Measurements from ENCODE around the gene THAP4. TPM values are rescaled to one million over a fixed set of nuclear protein-coding genes. Genes with fewer than 3 reads are reported as not detected.

Gene THAP4, protein sequence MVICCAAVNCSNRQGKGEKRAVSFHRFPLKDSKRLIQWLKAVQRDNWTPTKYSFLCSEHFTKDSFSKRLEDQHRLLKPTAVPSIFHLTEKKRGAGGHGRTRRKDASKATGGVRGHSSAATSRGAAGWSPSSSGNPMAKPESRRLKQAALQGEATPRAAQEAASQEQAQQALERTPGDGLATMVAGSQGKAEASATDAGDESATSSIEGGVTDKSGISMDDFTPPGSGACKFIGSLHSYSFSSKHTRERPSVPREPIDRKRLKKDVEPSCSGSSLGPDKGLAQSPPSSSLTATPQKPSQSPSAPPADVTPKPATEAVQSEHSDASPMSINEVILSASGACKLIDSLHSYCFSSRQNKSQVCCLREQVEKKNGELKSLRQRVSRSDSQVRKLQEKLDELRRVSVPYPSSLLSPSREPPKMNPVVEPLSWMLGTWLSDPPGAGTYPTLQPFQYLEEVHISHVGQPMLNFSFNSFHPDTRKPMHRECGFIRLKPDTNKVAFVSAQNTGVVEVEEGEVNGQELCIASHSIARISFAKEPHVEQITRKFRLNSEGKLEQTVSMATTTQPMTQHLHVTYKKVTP
- total RNA-seq (2014; rRNA removed; shearing (Covaris generic)), result 80.4 and 81.6 TPM in 2 replicates
- polyA plus RNA-seq (2016; fragmentation: Nextera tagmentation; extraction: Ambion mirVana), result 62.9 and 74.0 TPM in 2 replicates
- long read RNA-seq, transcript THAP4-204 (6 exons, 2,367 nt), result major isoform, 25 of 37 reads
- long read RNA-seq, partial matches to known transcripts, result 8 of 37 reads
- long read RNA-seq, other reads (novel, unspliced or antisense), result 2 of 37 reads

DNA sequence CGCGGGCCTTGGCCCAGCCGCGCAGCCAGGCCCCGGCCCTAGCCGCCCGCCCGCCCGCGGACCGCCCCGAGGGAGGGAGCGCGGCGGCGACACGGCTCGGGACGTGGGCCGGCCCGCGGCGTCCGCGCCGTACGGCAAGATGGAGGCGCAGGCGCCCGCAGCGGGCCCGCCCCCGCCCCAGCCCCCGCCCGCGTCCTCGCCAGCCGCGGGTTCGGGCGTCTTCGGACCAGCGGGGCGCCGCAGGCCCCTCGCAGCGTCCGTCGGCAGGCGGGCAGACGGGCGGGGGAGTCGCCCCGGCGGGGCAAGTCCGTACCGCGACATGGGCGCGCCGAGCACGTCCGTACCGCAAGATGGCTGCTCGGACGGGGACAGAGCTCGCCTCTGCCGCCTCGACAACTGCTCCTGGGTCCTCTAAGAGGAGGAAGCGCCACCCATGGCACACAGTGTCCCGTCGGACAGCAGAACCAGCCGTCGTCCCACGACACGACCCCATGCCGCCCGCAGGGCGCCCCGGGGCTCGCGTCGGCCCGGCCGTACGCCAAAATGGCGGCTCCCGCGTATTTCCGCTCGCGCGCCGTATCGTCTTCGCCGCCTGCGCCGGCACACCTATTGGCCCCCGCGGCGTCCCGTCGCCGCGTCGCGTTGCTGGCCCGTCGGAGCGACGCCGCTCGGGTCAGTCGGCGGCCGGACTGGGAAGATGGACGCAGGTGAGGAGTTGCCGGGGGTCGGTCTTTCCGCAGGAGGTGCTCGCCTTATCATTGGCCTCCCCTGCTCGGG lies at the start of gene THAP4, which contains the start of gene ATG4B:
THAP4 (minus strand) TSS at position 141 of the 777 bp plus-strand sequence. CDS start 141 bp downstream, outside the sequence.
ATG4B (plus strand) TSS at position 676 of the 777 bp plus-strand sequence; CDS start at position 698, 22 bp downstream.
- Histone ChIP-seq H2AFZ (peak within 1 kb of the TSS; percentile 92), H3K4me1 (ENCODE audit: insufficient read depth) (peaks cover 21% of the 10 kb centered on the region), H3K4me2 (peak within 1 kb of the TSS; percentile 99), H3F3A (replicated peaks; ENCODE audit: low read depth) (peaks cover 21% of the 10 kb centered on the region), H3K4me3 (peak within 1 kb of the TSS; percentile 98), H4K20me1 (replicated peaks; ENCODE audit: insufficient read depth) (peaks cover 44% of the 10 kb centered on the region), H3K79me2 (replicated peaks; ENCODE audit: insufficient read depth) (peaks cover 80% of the 10 kb centered on the region), H3K36me3 (ENCODE audit: insufficient read depth) (peaks cover 20% of the 10 kb centered on the region), H3K9me2 (ENCODE audit: insufficient read depth) (no peaks in the 10 kb centered on the region), H3K27me3 (ENCODE audit: insufficient read depth) (no peaks in the 10 kb centered on the region), H3K27ac (ENCODE audit: low read depth) (peak within 1 kb of the TSS; percentile 94)
- Mint-ChIP-seq H3K27me3 (ENCODE audit: insufficient read depth, low read depth, poor library complexity) (peaks cover 18% of the 10 kb centered on the region), H3K4me1 (peaks cover 35% of the 10 kb centered on the region), H3K9me3 (peaks cover 22% of the 10 kb centered on the region), H3K27ac (peak within 1 kb of the TSS; percentile 80; the same call in 1 of the 2 replicates), H3K36me3 (ENCODE audit: low read depth) (peaks cover 56% of the 10 kb centered on the region), H3K4me3 (peak within 1 kb of the TSS; percentile 97)
- peak; percentile 73 for ATAC-seq
- DNase-seq (ENCODE audit: low spot score), result peak; percentile 91
- TF ChIP-seq, protein P1, sequence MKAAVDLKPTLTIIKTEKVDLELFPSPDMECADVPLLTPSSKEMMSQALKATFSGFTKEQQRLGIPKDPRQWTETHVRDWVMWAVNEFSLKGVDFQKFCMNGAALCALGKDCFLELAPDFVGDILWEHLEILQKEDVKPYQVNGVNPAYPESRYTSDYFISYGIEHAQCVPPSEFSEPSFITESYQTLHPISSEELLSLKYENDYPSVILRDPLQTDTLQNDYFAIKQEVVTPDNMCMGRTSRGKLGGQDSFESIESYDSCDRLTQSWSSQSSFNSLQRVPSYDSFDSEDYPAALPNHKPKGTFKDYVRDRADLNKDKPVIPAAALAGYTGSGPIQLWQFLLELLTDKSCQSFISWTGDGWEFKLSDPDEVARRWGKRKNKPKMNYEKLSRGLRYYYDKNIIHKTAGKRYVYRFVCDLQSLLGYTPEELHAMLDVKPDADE (IDR thresholded peaks at IDR 0.05), result peak; percentile 96
- peak; percentile 87 for TF ChIP-seq POLR2AphosphoS5 (IDR thresholded peaks at IDR 0.05; ENCODE audit: low read depth)
- TF ChIP-seq, protein P2, sequence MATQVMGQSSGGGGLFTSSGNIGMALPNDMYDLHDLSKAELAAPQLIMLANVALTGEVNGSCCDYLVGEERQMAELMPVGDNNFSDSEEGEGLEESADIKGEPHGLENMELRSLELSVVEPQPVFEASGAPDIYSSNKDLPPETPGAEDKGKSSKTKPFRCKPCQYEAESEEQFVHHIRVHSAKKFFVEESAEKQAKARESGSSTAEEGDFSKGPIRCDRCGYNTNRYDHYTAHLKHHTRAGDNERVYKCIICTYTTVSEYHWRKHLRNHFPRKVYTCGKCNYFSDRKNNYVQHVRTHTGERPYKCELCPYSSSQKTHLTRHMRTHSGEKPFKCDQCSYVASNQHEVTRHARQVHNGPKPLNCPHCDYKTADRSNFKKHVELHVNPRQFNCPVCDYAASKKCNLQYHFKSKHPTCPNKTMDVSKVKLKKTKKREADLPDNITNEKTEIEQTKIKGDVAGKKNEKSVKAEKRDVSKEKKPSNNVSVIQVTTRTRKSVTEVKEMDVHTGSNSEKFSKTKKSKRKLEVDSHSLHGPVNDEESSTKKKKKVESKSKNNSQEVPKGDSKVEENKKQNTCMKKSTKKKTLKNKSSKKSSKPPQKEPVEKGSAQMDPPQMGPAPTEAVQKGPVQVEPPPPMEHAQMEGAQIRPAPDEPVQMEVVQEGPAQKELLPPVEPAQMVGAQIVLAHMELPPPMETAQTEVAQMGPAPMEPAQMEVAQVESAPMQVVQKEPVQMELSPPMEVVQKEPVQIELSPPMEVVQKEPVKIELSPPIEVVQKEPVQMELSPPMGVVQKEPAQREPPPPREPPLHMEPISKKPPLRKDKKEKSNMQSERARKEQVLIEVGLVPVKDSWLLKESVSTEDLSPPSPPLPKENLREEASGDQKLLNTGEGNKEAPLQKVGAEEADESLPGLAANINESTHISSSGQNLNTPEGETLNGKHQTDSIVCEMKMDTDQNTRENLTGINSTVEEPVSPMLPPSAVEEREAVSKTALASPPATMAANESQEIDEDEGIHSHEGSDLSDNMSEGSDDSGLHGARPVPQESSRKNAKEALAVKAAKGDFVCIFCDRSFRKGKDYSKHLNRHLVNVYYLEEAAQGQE (IDR thresholded peaks at IDR 0.05; ENCODE audit: unreplicated experiment), result no peak
- no peak for TF ChIP-seq NANOG (IDR thresholded peaks at IDR 0.05; ENCODE audit: borderline replicate concordance)
- TF ChIP-seq ZNF114 (CRISPR knock-in tag; IDR thresholded peaks at IDR 0.05), result 0 out of 2 replicates have a peak, but pooled peaks have one; percentile 79
- no peak for TF ChIP-seq STAT1 (IDR thresholded peaks at IDR 0.05; ENCODE audit: unreplicated experiment)
- TF ChIP-seq CREB1 (CRISPR knock-in tag; IDR thresholded peaks at IDR 0.05; ENCODE audit: low read depth), result peak; percentile 97
